Lower leg skin (tissue), 3 donors: Measurements from ENCODE around the gene AVEN.

Source experiments
- CTCF ChIP-seq, 3 donors: fragments of 450-650 bp; IDR thresholded peaks; one replicate each; pipeline ENCODE4 v1.5.1; 2016; ENCODE audit warnings: antibody characterized with exemption in 3 of 3, mild to moderate bottlenecking in 3 of 3, moderate library complexity in 2 of 3
- POLR2A ChIP-seq, 2 donors: fragments of 450-650 bp; IDR thresholded peaks; one replicate each; pipeline ENCODE4 v1.6.1; 2016 to 2017; ENCODE audit warnings: antibody characterized with exemption in 2 of 2, mild to moderate bottlenecking in 1 of 2, moderate library complexity in 1 of 2

GRCh38 chr15:34011481-34011880, 27.5 kb downstream of the AVEN start:
- TF ChIP-seq CTCF (IDR thresholded peaks at IDR 0.05) = no peak
- no peak for TF ChIP-seq POLR2A (IDR thresholded peaks at IDR 0.05)
